Measurements from ENCODE around the gene TRIM9. TPM values are rescaled to one million over a fixed set of nuclear protein-coding genes. Genes with fewer than 3 reads are reported as not detected.

TRIM9 gene
- 0.92 and 1.2 TPM in 2 replicates for total RNA-seq

- H3K27me3 ChIP-seq (ENCODE audit: control insufficient read depth, insufficient read depth, low read length), result peaks cover 24% of the 10 kb centered on the region
- peak within 1 kb of the TSS; percentile 54 for H3K4me3 ChIP-seq (ENCODE audit: low read depth, low read length)
- no peaks in the 10 kb centered on the region for H3K36me3 ChIP-seq (ENCODE audit: control insufficient read depth, insufficient read depth, low read length)
- TF ChIP-seq CTCF (IDR thresholded peaks at IDR 0.05; ENCODE audit: insufficient read depth, low read length, poor library complexity, severe bottlenecking), result no peak
- peak; percentile 96 for DNase-seq (ENCODE audit: low read depth)
Observed at GRCh38 chr14:51094901-51095853, at the start of gene TRIM9. TRIM9 (minus strand) TSS chr14:51095105; CDS start chr14:51094939, 166 bp downstream.

- H3K27me3 ChIP-seq (ENCODE audit: control insufficient read depth, insufficient read depth, low read length), result no peaks in the 10 kb centered on the region
- TF ChIP-seq CTCF (IDR thresholded peaks at IDR 0.05; ENCODE audit: insufficient read depth, low read length, poor library complexity, severe bottlenecking), result no peak
- no peaks in the 10 kb centered on the region for H3K36me3 ChIP-seq (ENCODE audit: control insufficient read depth, insufficient read depth, low read length)
- no peak for DNase-seq (ENCODE audit: low read depth)
- no peak overlapping the region for H3K4me3 ChIP-seq (ENCODE audit: low read depth, low read length)
Observed at GRCh38 chr14:51140856-51141255, 46.0 kb upstream of the TRIM9 start.

GRCh38 chr14:51140338-51140737, 45.4 kb upstream of the TRIM9 start:
- Histone ChIP-seq H3K4me3 (ENCODE audit: low read depth, low read length) (no peak overlapping the region), H3K27me3 (ENCODE audit: control insufficient read depth, insufficient read depth, low read length) (no peaks in the 10 kb centered on the region), H3K36me3 (ENCODE audit: control insufficient read depth, insufficient read depth, low read length) (no peaks in the 10 kb centered on the region)
- no peak for TF ChIP-seq CTCF (IDR thresholded peaks at IDR 0.05; ENCODE audit: insufficient read depth, low read length, poor library complexity, severe bottlenecking)
- no peak for DNase-seq (ENCODE audit: low read depth)

GRCh38 chr14:51139121-51139681, 44.3 kb upstream of the TRIM9 start:
- DNase-seq (ENCODE audit: low read depth), result peak; percentile 14
- Histone ChIP-seq H3K4me3 (ENCODE audit: low read depth, low read length) (no peak overlapping the region), H3K36me3 (ENCODE audit: control insufficient read depth, insufficient read depth, low read length) (no peaks in the 10 kb centered on the region), H3K27me3 (ENCODE audit: control insufficient read depth, insufficient read depth, low read length) (no peaks in the 10 kb centered on the region)
- no peak for TF ChIP-seq CTCF (IDR thresholded peaks at IDR 0.05; ENCODE audit: insufficient read depth, low read length, poor library complexity, severe bottlenecking)

GRCh38 chr14:51138404-51139103, 43.6 kb upstream of the TRIM9 start:
- no peak for TF ChIP-seq CTCF (IDR thresholded peaks at IDR 0.05; ENCODE audit: insufficient read depth, low read length, poor library complexity, severe bottlenecking)

More at GRCh38 chr14:51138404-51139103, 43.6 kb upstream of the TRIM9 start:
- Histone ChIP-seq H3K4me3 (ENCODE audit: low read depth, low read length) (no peak overlapping the region), H3K36me3 (ENCODE audit: control insufficient read depth, insufficient read depth, low read length) (no peaks in the 10 kb centered on the region), H3K27me3 (ENCODE audit: control insufficient read depth, insufficient read depth, low read length) (no peaks in the 10 kb centered on the region)
- no peak for DNase-seq (ENCODE audit: low read depth)

All from kidney epithelial cell (primary cell).